ENCODE data around the gene STK4. TPM values are rescaled to one million over a fixed set of nuclear protein-coding genes. Genes with fewer than 3 reads are reported as not detected.

The STK4 gene
- total RNA-seq, 4 donors from 2014 or later, result 9.0 to 43.6 (median 29.6) TPM

DNA sequence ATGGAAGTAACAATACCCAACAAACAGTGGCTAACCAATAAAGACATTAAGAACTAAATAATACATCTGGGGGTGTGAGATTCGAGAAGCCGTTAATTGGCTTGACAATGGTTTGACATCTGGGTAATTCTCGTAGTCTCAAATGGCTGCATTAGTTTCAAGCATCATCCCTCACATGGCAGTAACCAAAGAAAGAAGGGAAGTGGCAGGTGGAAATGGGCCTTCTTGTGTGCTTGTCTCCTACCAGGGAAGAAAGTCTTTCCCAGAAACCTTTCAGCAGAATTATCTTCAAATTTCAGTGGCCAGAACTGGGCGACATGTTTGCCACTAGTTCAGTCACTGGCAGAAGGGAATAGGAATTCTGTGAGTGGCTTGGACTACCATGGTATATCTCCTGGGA, 10.4 kb downstream of the STK4 start:
- no peaks in the 10 kb centered on the region for H3K4me1 ChIP-seq
- DNase-seq, result no peak
- TF ChIP-seq POLR2A (IDR thresholded peaks at IDR 0.05), result no peak
- TF ChIP-seq, protein P1, sequence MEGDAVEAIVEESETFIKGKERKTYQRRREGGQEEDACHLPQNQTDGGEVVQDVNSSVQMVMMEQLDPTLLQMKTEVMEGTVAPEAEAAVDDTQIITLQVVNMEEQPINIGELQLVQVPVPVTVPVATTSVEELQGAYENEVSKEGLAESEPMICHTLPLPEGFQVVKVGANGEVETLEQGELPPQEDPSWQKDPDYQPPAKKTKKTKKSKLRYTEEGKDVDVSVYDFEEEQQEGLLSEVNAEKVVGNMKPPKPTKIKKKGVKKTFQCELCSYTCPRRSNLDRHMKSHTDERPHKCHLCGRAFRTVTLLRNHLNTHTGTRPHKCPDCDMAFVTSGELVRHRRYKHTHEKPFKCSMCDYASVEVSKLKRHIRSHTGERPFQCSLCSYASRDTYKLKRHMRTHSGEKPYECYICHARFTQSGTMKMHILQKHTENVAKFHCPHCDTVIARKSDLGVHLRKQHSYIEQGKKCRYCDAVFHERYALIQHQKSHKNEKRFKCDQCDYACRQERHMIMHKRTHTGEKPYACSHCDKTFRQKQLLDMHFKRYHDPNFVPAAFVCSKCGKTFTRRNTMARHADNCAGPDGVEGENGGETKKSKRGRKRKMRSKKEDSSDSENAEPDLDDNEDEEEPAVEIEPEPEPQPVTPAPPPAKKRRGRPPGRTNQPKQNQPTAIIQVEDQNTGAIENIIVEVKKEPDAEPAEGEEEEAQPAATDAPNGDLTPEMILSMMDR (IDR thresholded peaks at IDR 0.05), result no peak
- H3K36me3 ChIP-seq, result no peaks in the 10 kb centered on the region
- H3K9me3 ChIP-seq, result no peaks in the 10 kb centered on the region
- H3K4me3 ChIP-seq, result no peak overlapping the region
- no peak overlapping the region for H3K27ac ChIP-seq
- intact Hi-C loops (cut with DNase I; ENCODE audit: low total_unique reads), result no loop called here
- no peaks in the 10 kb centered on the region for H3K27me3 ChIP-seq

DNA sequence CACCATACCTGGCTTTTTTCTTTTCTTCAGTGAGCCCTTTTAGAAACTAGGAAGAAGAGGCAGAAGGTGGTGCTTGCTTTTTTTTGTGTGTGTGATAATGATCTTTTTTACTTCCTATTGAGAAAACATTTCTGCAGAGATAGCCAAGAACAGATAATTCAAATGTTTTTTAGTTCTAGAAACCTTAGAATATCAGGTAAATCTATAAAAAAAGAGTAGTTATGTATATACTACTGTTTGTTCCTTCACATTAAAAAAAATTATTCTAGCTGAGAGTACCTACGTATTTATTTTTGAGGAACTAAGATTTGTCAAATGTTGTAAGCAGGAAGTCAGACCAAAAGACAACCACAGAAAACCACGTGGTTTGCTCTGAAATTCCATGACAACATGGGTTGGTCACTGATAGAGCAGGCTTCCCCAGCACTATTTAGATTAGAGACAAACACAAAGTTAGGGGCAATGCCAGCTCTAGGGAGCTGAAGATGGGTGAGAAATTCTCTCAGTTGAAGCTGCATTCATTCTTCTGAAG, 12.8 kb downstream of the STK4 start:
- TF ChIP-seq, protein P1 (IDR thresholded peaks at IDR 0.05), result no peak
- TF ChIP-seq POLR2A (IDR thresholded peaks at IDR 0.05), result no peak
- H3K27ac ChIP-seq, result no peak overlapping the region

DNA sequence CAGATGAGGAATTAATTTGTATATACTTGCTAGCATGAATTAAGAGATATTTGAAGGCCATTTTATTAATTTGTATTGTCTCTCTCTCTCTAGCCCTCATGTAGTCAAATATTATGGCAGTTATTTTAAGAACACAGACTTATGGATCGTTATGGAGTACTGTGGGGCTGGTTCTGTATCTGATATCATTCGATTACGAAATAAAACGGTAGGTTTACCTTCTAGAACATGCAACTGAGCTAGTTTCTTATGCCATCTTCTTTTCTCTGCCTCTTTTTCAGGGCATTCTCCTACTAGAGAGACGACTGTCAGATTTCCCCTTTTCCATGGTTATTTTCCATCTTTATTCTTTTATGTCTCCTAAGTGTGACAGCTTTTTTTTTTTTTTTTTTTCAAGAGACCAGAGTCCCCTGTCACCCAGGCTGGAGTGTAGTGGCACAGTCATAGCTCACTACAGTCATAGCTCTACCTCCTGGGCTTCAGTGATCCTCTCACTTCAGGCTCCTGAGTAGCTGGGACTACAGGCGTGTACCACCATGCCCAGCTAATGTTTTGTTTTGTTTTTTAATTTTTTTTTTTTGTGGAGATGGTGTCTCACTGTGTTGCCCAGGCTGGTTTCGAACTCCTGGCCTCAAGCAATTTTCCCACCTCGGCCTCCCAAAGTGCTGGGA, 15.6 kb downstream of the STK4 start:
- no peak for TF ChIP-seq POLR2A (IDR thresholded peaks at IDR 0.05)
- TF ChIP-seq, protein P1 (IDR thresholded peaks at IDR 0.05), result no peak
- no peak for DNase-seq
- H3K4me1 ChIP-seq, result no peaks in the 10 kb centered on the region
- H3K36me3 ChIP-seq, result peaks cover 0 to 1% of the 10 kb centered on the region in 2 donors
- no peaks in the 10 kb centered on the region for H3K27me3 ChIP-seq
- H3K9me3 ChIP-seq, result no peaks in the 10 kb centered on the region
- H3K4me3 ChIP-seq, result no peak overlapping the region
- H3K27ac ChIP-seq, result no peak overlapping the region
- intact Hi-C loops (cut with DNase I; ENCODE audit: low total_unique reads), result no loop called here

More for the DNA sequence above, 12.8 kb downstream of the STK4 start:
- no peak overlapping the region for H3K4me3 ChIP-seq
- no peak for DNase-seq
- H3K36me3 ChIP-seq, result no peaks in the 10 kb centered on the region
- intact Hi-C loops (cut with DNase I; ENCODE audit: low total_unique reads), result no loop called here
- H3K4me1 ChIP-seq, result no peaks in the 10 kb centered on the region
- no peaks in the 10 kb centered on the region for H3K9me3 ChIP-seq
- no peaks in the 10 kb centered on the region for H3K27me3 ChIP-seq

DNA sequence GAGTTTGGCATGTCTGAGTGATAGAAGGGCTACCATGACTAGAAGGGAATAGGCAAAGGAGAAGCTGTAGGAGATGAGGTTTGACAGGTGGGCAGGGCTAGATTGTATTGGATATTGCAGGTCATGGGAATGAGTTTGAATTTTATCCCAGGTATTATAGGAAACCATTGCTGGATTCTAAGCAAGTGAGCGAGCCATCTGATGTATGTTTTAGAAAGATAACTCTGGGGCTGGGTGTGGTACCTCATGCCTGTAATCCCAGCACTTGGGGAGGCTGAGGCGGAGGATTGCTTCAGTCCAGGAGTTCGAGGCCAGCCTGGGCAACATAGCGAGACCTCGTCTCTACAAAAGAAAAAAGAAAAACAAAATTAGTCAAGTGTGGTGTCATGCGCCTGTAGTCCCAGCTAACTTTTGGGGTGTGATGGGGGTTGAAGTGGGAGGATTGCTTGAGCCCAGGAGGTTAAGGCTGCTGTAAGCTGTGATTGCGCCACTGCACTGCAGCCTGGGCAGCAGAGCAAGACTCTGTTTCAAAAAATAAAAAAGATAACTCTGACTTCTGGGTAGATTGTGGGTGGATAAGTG, 16.9 kb downstream of the STK4 start:
- Histone ChIP-seq H3K4me3 (no peak overlapping the region), H3K9me3 (no peaks in the 10 kb centered on the region), H3K36me3 (peaks cover 0 to 2% of the 10 kb centered on the region in 2 donors), H3K4me1 (no peaks in the 10 kb centered on the region), H3K27ac (no peak overlapping the region), H3K27me3 (no peaks in the 10 kb centered on the region)
- TF ChIP-seq POLR2A (IDR thresholded peaks at IDR 0.05), result no peak
- DNase-seq, result no peak
- intact Hi-C loops (cut with DNase I; ENCODE audit: low total_unique reads), result no loop called here

DNA sequence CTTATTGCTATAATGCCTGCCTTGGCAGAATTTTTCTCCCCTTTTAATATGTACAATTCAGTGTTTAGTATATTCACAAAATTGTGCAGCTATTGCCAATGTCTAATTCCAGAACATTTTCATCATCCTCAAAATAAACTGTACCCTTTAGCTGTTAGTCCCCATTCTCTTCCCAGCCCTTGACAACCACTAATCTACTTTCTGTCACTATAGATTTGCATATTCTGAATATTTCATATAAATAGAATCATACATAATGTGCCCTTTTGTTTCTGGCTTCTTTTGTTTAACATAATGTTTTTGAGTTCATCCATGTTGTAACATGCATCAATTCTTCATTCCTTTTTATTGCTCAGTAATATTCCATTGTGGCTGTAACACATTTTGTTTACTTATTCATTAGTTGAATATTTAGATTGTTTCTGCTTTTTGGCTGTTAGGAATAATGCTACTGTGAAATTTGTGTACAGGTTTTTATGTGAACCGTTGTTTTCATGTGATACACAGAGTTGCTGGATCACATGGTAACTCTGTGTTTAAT, 22.4 kb downstream of the STK4 start:
- Histone ChIP-seq H3K4me3 (no peak overlapping the region), H3K27me3 (no peaks in the 10 kb centered on the region), H3K27ac (no peak overlapping the region), H3K36me3 (peaks cover 0 to 2% of the 10 kb centered on the region in 2 donors), H3K9me3 (no peaks in the 10 kb centered on the region), H3K4me1 (no peaks in the 10 kb centered on the region)
- no peak for DNase-seq
- no peak for TF ChIP-seq POLR2A (IDR thresholded peaks at IDR 0.05)
- TF ChIP-seq, protein P1 (IDR thresholded peaks at IDR 0.05), result no peak
- intact Hi-C loops (cut with DNase I; ENCODE audit: low total_unique reads), result no loop called here
